BE2C (cell line): Measurements from ENCODE around the gene TRRAP.

ENCODE experiments used
- DNase-seq: peaks from one replicate; pipeline ENCODE4 v3.0.0-alpha.2; 2020
- H3K27me3 ChIP-seq: fragments of 250-450 bp; sonication (Bioruptor Pico); 2 replicates; pipeline ENCODE4 v1.5.1; 2020; ENCODE audit warnings: mild to moderate bottlenecking
- H3K36me3 ChIP-seq: fragments of 250-450 bp; sonication (Bioruptor Pico); 2 replicates; pipeline ENCODE4 v1.5.1; 2020; ENCODE audit warnings: mild to moderate bottlenecking
- H3K4me1 ChIP-seq: fragments of 250-450 bp; sonication (Bioruptor Pico); 2 replicates; pipeline ENCODE4 v1.5.1; 2020
- H3K4me3 ChIP-seq: 2 replicates; pipeline ENCODE4 v1.5.1; 2011; ENCODE audit warnings: low read depth, low read length
- H3K9me3 ChIP-seq: fragments of 250-450 bp; sonication (Bioruptor Pico); 2 replicates; pipeline ENCODE4 v1.5.1; 2020
- TF ChIP-seq, protein P1 (sequence below): IDR thresholded peaks from 2 replicates; pipeline ENCODE4 v1.5.1; 2012; ENCODE audit warnings: mild to moderate bottlenecking, low read depth, low read length

Gene TRRAP

GRCh38 chr7:98848918-98849317, 29.4 kb upstream of the TRRAP start:
- Histone ChIP-seq H3K36me3 (no peaks in the 10 kb centered on the region), H3K4me3 (no peak overlapping the region), H3K4me1 (no peaks in the 10 kb centered on the region), H3K9me3 (no peaks in the 10 kb centered on the region; the same call in 1 of the 2 replicates), H3K27me3 (no peaks in the 10 kb centered on the region)
- DNase-seq = no peak
- TF ChIP-seq, protein P1, sequence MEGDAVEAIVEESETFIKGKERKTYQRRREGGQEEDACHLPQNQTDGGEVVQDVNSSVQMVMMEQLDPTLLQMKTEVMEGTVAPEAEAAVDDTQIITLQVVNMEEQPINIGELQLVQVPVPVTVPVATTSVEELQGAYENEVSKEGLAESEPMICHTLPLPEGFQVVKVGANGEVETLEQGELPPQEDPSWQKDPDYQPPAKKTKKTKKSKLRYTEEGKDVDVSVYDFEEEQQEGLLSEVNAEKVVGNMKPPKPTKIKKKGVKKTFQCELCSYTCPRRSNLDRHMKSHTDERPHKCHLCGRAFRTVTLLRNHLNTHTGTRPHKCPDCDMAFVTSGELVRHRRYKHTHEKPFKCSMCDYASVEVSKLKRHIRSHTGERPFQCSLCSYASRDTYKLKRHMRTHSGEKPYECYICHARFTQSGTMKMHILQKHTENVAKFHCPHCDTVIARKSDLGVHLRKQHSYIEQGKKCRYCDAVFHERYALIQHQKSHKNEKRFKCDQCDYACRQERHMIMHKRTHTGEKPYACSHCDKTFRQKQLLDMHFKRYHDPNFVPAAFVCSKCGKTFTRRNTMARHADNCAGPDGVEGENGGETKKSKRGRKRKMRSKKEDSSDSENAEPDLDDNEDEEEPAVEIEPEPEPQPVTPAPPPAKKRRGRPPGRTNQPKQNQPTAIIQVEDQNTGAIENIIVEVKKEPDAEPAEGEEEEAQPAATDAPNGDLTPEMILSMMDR = no peak

DNA sequence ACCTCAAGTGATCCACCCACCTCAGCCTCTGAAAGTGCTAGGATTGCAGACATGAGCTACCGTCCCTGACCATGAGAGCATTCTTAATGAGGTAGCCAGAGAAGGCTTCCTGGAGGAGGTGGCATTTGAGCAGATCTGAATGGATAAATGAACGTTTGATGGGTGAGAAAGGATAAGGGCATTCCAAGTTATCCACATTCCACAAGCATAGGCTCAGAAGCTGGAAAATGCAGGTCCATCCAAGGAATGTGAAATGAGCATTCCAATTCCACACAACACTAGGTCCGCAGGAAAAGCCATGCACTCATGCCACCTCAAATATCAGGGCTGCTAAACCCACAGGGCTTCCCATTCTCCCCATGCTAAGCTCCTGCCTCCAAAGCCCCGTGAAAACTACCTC, 25.5 kb upstream of the TRRAP start:
- no peaks in the 10 kb centered on the region for H3K36me3 ChIP-seq
- H3K9me3 ChIP-seq = no peaks in the 10 kb centered on the region; the same call in 1 of the 2 replicates
- no peaks in the 10 kb centered on the region for H3K4me1 ChIP-seq
- no peaks in the 10 kb centered on the region for H3K27me3 ChIP-seq
- DNase-seq = no peak
- TF ChIP-seq, protein P1 = no peak
- H3K4me3 ChIP-seq = no peak overlapping the region

DNA sequence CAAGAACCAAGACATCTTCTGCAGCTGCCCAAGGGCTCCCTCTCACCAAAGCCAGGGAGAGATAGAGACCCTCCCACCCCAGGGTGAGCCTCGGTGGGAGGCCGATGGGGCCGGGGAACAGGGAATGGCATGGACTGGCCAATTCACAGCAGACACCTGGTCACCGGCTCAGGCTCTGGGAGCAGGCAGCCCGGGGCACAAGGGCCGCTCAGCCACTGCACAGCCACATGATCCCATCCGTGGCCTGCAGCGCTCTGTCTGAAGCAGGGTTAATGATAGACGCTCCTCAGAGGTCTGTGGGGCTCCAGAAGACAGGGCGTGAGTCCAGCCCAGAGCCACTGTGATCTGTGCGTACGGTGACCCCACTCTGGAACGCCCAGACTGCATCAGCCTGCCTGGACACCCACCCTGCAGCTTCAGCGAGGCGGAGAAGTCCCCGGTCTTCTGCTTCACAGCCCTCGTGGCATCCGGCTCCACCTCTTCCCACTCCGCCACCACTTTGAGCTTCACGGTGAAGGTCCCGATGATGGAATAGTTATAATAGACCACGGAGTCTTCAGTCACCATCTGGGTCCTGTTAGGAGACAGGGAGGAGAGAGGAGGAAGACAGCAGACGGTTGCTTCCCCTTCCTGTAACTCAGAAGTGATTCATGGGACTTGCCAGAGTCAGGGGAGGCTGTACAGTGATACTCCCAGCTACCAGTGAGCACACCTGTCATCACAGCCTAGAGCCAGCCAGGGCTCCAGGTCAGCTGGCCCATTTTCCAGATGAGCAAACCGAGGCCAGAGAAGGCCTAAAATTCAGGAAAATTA, 22.5 kb upstream of the TRRAP start:
- DNase-seq = no peak
- Histone ChIP-seq H3K36me3 (no peaks in the 10 kb centered on the region), H3K9me3 (no peaks in the 10 kb centered on the region), H3K4me1 (no peaks in the 10 kb centered on the region), H3K27me3 (no peaks in the 10 kb centered on the region), H3K4me3 (no peak overlapping the region)
- TF ChIP-seq, protein P1 = no peak

DNA sequence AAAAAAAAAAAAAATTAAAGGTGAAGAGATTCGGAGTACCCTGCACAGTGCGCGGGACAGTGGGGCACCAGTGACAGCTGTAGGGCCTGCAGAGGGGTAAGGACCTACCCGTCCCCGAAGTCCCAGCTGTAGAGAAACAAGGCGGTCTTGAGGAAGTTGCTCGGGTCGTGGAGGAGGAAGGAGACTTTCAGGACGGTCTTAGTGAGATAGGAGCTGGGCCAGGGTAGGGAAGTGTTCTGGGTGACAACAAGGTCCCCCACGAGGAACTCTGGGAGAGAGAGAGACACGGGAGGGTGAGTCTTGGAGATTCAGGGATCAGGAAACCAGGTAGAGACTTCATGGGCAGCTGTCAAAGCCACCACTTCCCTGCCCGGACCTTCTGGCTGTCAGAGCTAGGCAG, 18.3 kb upstream of the TRRAP start:
- no peaks in the 10 kb centered on the region for H3K9me3 ChIP-seq
- no peaks in the 10 kb centered on the region for H3K36me3 ChIP-seq
- no peaks in the 10 kb centered on the region for H3K4me1 ChIP-seq
- H3K27me3 ChIP-seq = no peaks in the 10 kb centered on the region
- TF ChIP-seq, protein P1 = no peak
- H3K4me3 ChIP-seq = no peak overlapping the region
- no peak for DNase-seq

DNA sequence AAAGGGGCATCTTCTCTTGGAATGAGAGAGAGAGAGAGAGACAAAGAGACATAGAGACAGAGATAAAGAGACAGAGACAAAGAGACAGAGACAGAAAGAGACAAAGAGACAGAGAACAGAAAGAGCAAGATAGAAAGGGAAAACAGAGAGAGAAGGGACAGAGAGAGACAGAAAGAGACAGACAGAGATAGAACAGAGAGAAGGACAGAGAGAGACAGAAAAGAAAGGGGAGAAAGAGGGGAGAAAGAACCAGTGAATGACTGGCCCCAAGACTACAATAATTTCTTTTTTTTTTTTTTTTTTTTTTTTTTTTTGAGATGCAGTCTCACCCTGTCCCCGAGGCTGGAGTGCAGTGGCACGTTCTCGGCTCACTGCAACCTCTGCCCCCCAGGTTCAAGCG, 16.1 kb upstream of the TRRAP start:
- no peak for DNase-seq
- H3K36me3 ChIP-seq = no peaks in the 10 kb centered on the region
- no peaks in the 10 kb centered on the region for H3K9me3 ChIP-seq
- H3K4me3 ChIP-seq = no peak overlapping the region
- H3K27me3 ChIP-seq = no peaks in the 10 kb centered on the region
- TF ChIP-seq, protein P1 = no peak
- H3K4me1 ChIP-seq = peaks cover 7% of the 10 kb centered on the region

GRCh38 chr7:98862716-98863420, 15.5 kb upstream of the TRRAP start:
- TF ChIP-seq, protein P1 = no peak
- H3K9me3 ChIP-seq = no peaks in the 10 kb centered on the region
- no peak for DNase-seq
- no peaks in the 10 kb centered on the region for H3K27me3 ChIP-seq
- H3K4me3 ChIP-seq = no peak overlapping the region
- H3K4me1 ChIP-seq = peaks cover 10% of the 10 kb centered on the region
- no peaks in the 10 kb centered on the region for H3K36me3 ChIP-seq
